HG03135 (cell line): ENCODE data around the gene CCDC57.
"Not testable (repeated sequence)": the region's sequence is repeated elsewhere in the genome, so short reads cannot be mapped to it uniquely, and the experiment has no call there.

Experiments used
- ATAC-seq: cut with Tn5 transposase; IDR thresholded peaks from one replicate; pipeline ENCODE4 v1.9.1; 2021; ENCODE audit warnings: mild to moderate bottlenecking, moderate library complexity; ENCODE audit not compliant: unreplicated experiment

CCDC57 gene

GRCh38 chr17:82157046-82158035 lies 55.3 kb downstream of the CCDC57 start:
- no peak for ATAC-seq

GRCh38 chr17:82156284-82156925 lies 56.2 kb downstream of the CCDC57 start:
- ATAC-seq: no peak

GRCh38 chr17:82155606-82156005 lies 57.0 kb downstream of the CCDC57 start:
- ATAC-seq: no peak

GRCh38 chr17:82154881-82155331 lies 57.7 kb downstream of the CCDC57 start:
- ATAC-seq: no peak

GRCh38 chr17:82153745-82154375 lies 58.8 kb downstream of the CCDC57 start:
- peak; percentile 65 for ATAC-seq

GRCh38 chr17:82153295-82153691 lies 59.3 kb downstream of the CCDC57 start:
- ATAC-seq: no peak

GRCh38 chr17:82152556-82153294 lies 59.9 kb downstream of the CCDC57 start:
- no peak for ATAC-seq

GRCh38 chr17:82152114-82152513 lies 60.5 kb downstream of the CCDC57 start:
- no peak for ATAC-seq

- ATAC-seq: no peak
These were observed 61.3 kb downstream of the CCDC57 start for GRCh38 chr17:82151106-82151957.

GRCh38 chr17:82149401-82150099 lies 63.1 kb downstream of the CCDC57 start:
- no peak for ATAC-seq

GRCh38 chr17:82148997-82149396 lies 63.6 kb downstream of the CCDC57 start:
- no peak for ATAC-seq

GRCh38 chr17:82148011-82148410 lies 64.6 kb downstream of the CCDC57 start:
- ATAC-seq: no peak

GRCh38 chr17:82146663-82147654 lies 65.7 kb downstream of the CCDC57 start:
- no peak for ATAC-seq

GRCh38 chr17:82145550-82146155 lies 67.0 kb downstream of the CCDC57 start:
- ATAC-seq: no peak

GRCh38 chr17:82143333-82143732 lies 69.3 kb downstream of the CCDC57 start:
- no peak for ATAC-seq

GRCh38 chr17:82139961-82140360 lies 72.7 kb downstream of the CCDC57 start:
- ATAC-seq: not testable (repeated sequence)

- no peak for ATAC-seq
These were observed 74.1 kb downstream of the CCDC57 start for GRCh38 chr17:82138511-82138992.
